HCT116 (cell line): ENCODE measurements around the gene IL20RA.

ENCODE experiments used
- EZH2 ChIP-seq: fragments of 200-600 bp; sonication (generic); IDR thresholded peaks from 2 replicates; pipeline ENCODE4 v1.6.1; 2017; ENCODE audit warnings: antibody characterized with exemption, mixed run types
- EZH2phosphoT487 ChIP-seq: fragments of 200-600 bp; IDR thresholded peaks from 2 replicates; pipeline ENCODE4 v1.6.1; 2018; ENCODE audit warnings: antibody characterized with exemption, borderline replicate concordance
- JUND ChIP-seq: IDR thresholded peaks from 2 replicates; pipeline ENCODE4 v1.6.1; 2012
- POLR2A ChIP-seq: IDR thresholded peaks from 2 replicates; pipeline ENCODE4 v1.7.0; 2011; ENCODE audit warnings: borderline replicate concordance; ENCODE audit not compliant: insufficient read depth, insufficient read length; ENCODE audit errors: extremely low read depth
- POLR2AphosphoS5 ChIP-seq: IDR thresholded peaks from 2 replicates; pipeline ENCODE4 v1.6.1; 2011; ENCODE audit warnings: mild to moderate bottlenecking, low read depth, low read length, moderate library complexity
- RAD21 ChIP-seq: IDR thresholded peaks from 2 replicates; pipeline ENCODE4 v1.6.1; 2012; ENCODE audit warnings: low read depth, mild to moderate bottlenecking
- REST ChIP-seq: IDR thresholded peaks from 2 replicates; pipeline ENCODE4 v1.6.1; 2012; ENCODE audit warnings: low read depth
- SIN3A ChIP-seq: IDR thresholded peaks from 2 replicates; pipeline ENCODE4 v1.6.1; 2012; ENCODE audit warnings: low read depth
- SP1 ChIP-seq: IDR thresholded peaks from 2 replicates; pipeline ENCODE4 v1.6.1; 2012; ENCODE audit warnings: low read depth
- SRF ChIP-seq: IDR thresholded peaks from 2 replicates; pipeline ENCODE4 v1.6.1; 2012; ENCODE audit warnings: low read depth
- TCF7L2 ChIP-seq: IDR thresholded peaks from 2 replicates; pipeline ENCODE4 v1.7.0; 2011; ENCODE audit warnings: borderline replicate concordance, inconsistent platforms; ENCODE audit not compliant: insufficient read depth, insufficient read length; ENCODE audit errors: extremely low read depth
- TF ChIP-seq, protein P1 (sequence below), 3 experiments: fragments of 200-600 bp in 1 of 3; sonication (generic) in 1 of 3; IDR thresholded peaks in 2 of 3; conservative IDR thresholded peaks in 1 of 3; 2 replicates each; pipeline ENCODE4 v1.5.1; 2012 to 2017; ENCODE audit warnings: low read depth in 2 of 3, low read length in 2 of 3, antibody characterized with exemption in 1 of 3, borderline replicate concordance in 1 of 3, control low read depth in 1 of 3, mild to moderate bottlenecking in 1 of 3, mixed read lengths in 1 of 3, mixed run types in 1 of 3, moderate library complexity in 1 of 3; ENCODE audit not compliant: insufficient read depth in 1 of 3

GRCh38 chr6:137015943-137016342 lies 28.8 kb downstream of the IL20RA start:
- TF ChIP-seq POLR2AphosphoS5, result no peak
- no peak for TF ChIP-seq POLR2A
- TF ChIP-seq, protein P1, sequence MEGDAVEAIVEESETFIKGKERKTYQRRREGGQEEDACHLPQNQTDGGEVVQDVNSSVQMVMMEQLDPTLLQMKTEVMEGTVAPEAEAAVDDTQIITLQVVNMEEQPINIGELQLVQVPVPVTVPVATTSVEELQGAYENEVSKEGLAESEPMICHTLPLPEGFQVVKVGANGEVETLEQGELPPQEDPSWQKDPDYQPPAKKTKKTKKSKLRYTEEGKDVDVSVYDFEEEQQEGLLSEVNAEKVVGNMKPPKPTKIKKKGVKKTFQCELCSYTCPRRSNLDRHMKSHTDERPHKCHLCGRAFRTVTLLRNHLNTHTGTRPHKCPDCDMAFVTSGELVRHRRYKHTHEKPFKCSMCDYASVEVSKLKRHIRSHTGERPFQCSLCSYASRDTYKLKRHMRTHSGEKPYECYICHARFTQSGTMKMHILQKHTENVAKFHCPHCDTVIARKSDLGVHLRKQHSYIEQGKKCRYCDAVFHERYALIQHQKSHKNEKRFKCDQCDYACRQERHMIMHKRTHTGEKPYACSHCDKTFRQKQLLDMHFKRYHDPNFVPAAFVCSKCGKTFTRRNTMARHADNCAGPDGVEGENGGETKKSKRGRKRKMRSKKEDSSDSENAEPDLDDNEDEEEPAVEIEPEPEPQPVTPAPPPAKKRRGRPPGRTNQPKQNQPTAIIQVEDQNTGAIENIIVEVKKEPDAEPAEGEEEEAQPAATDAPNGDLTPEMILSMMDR (IDR thresholded peaks at IDR 0.05 in 2 of 3, conservative IDR thresholded peaks at IDR 0.05 in 1 of 3; ENCODE audit: borderline replicate concordance in 1 of 3, insufficient read depth in 1 of 3, low read depth in 2 of 3, low read length in 2 of 3), result no peak
- TF ChIP-seq REST, result no peak
- TF ChIP-seq RAD21, result no peak
- TF ChIP-seq EZH2, result no peak
- TF ChIP-seq SP1, result no peak
- TF ChIP-seq SRF, result no peak
- no peak for TF ChIP-seq TCF7L2
- TF ChIP-seq SIN3A, result no peak
- no peak for TF ChIP-seq EZH2phosphoT487
- no peak for TF ChIP-seq JUND
